K562 (cell line): ENCODE results near the gene CIAO2A.

ENCODE experiments used
- HMG20B ChIP-seq: fragments of 250-450 bp; sonication (Bioruptor Pico); IDR thresholded peaks from 2 replicates; pipeline ENCODE4 v1.5.0; 2021; ENCODE audit warnings: mild to moderate bottlenecking
- ZNF121 ChIP-seq: sonication (generic); formaldehyde crosslinking; conservative IDR thresholded peaks from 2 replicates; pipeline ENCODE4 v1.8.0; 2022; ENCODE audit warnings: missing genetic modification reagents

DNA sequence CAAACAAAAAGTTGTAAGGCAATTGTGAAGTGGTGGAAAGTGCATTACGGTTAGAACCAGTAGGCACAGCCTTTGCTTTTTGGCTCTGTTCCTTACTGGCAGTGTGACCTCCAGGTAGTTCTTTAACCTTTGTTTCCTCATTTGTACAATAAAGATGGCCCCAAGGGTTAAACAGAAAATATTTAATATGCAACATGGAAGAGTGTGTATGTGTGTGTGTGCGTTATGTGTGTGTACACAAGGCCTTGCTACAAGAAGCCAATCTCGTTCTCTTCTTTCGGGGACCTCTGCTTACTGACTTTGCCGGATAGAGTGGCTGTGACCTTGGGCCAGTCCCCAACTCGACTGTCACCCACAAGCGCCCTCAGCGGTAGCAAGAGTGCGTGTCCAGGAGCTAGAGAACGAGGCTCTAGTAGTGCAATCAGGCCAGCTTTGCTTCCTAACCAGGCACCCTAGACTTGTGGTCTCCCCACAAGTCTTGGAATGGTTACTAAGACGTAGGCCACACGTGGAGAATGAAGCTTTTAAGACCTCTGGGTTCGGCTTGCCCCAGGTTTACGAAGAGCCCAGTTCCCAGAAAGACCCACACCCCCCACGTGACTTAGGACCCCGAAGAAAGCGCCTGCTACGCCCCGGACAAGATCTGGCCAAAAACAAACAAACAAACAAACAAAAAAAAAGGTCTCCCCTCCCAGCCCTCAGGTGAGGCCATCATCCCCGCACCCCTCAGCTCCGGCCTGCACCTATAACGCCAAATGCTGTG lies 593 bp downstream of the CIAO2A start:
- TF ChIP-seq ZNF121 (CRISPR knock-in tag) (no peak), HMG20B (CRISPR knock-in tag) (no peak)
